GM23248 (cell line): ENCODE data around the gene EPHB6. TPM values are rescaled to one million over a fixed set of nuclear protein-coding genes. Genes with fewer than 3 reads are reported as not detected.

Experiments used
- DNase-seq: peaks from one replicate; pipeline ENCODE4 v3.0.0-alpha.2; 2015
- H2AFZ ChIP-seq: fragments of 200-600 bp; sonication (generic); 2 replicates; pipeline ENCODE4 v1.6.1; 2016; ENCODE audit warnings: antibody characterized with exemption
- H3F3A ChIP-seq: fragments of 200-600 bp; sonication (generic); 2 replicates; pipeline ENCODE4 v1.6.1; 2016; ENCODE audit warnings: mild to moderate bottlenecking, antibody characterized with exemption, mixed run types; ENCODE audit not compliant: insufficient read depth
- H3K27ac ChIP-seq: fragments of 200-600 bp; sonication (generic); 2 replicates; pipeline ENCODE4 v1.5.1; 2016; ENCODE audit warnings: mild to moderate bottlenecking
- H3K27me3 ChIP-seq: fragments of 200-600 bp; sonication (generic); replicated peaks from 2 replicates; pipeline ENCODE4 v1.6.1; 2016; ENCODE audit warnings: mild to moderate bottlenecking; ENCODE audit not compliant: insufficient read depth
- H3K36me3 ChIP-seq: fragments of 200-600 bp; sonication (generic); 2 replicates; pipeline ENCODE4 v1.6.1; 2016; ENCODE audit warnings: low read depth, mild to moderate bottlenecking
- H3K4me1 ChIP-seq: fragments of 200-600 bp; sonication (generic); 2 replicates; pipeline ENCODE4 v1.6.1; 2016; ENCODE audit warnings: mild to moderate bottlenecking; ENCODE audit not compliant: insufficient read depth
- H3K4me2 ChIP-seq: fragments of 200-600 bp; sonication (generic); one replicate; pipeline ENCODE4 v1.6.1; 2016; ENCODE audit warnings: mild to moderate bottlenecking; ENCODE audit not compliant: unreplicated experiment
- H3K4me3 ChIP-seq: fragments of 200-600 bp; sonication (generic); 2 replicates; pipeline ENCODE4 v1.5.1; 2016; ENCODE audit warnings: mild to moderate bottlenecking
- H3K79me2 ChIP-seq: fragments of 200-600 bp; sonication (generic); 2 replicates; pipeline ENCODE4 v1.6.1; 2016; ENCODE audit warnings: mild to moderate bottlenecking; ENCODE audit not compliant: insufficient read depth
- H3K9ac ChIP-seq: fragments of 200-600 bp; sonication (generic); 2 replicates; pipeline ENCODE4 v1.6.1; 2016; ENCODE audit warnings: mild to moderate bottlenecking
- H3K9me2 ChIP-seq: fragments of 200-600 bp; sonication (generic); 2 replicates; pipeline ENCODE4 v1.6.1; 2016; ENCODE audit warnings: mixed run types, mild to moderate bottlenecking, moderate library complexity; ENCODE audit not compliant: insufficient read depth
- H3K9me3 ChIP-seq: fragments of 200-600 bp; sonication (generic); one replicate; pipeline ENCODE4 v1.6.1; 2017; ENCODE audit warnings: low read depth
- H4K20me1 ChIP-seq: fragments of 200-600 bp; sonication (generic); 2 replicates; pipeline ENCODE4 v1.6.0; 2016; ENCODE audit not compliant: insufficient read depth
- EZH2 ChIP-seq: fragments of 200-600 bp; sonication (generic); IDR thresholded peaks from 2 replicates; pipeline ENCODE4 v1.6.1; 2018; ENCODE audit warnings: antibody characterized with exemption, mild to moderate bottlenecking; ENCODE audit not compliant: insufficient read depth, poor library complexity, severe bottlenecking
- EZH2phosphoT487 ChIP-seq: fragments of 200-600 bp; sonication (generic); IDR thresholded peaks from 2 replicates; pipeline ENCODE4 v1.6.1; 2018; ENCODE audit warnings: antibody characterized with exemption, moderate library complexity, mild to moderate bottlenecking, low read depth; ENCODE audit not compliant: insufficient read depth
- WGBS, 2 experiments: methylation state at CpG; one replicate each; pipeline ENCODE4 v1.1.6; 2015 to 2017; ENCODE audit warnings: low lambda C conversion rate in 2 of 2, low coverage in 1 of 2; ENCODE audit errors: missing lambda C conversion rate in 2 of 2; 5-methylcytosine and 5-hydroxymethylcytosine counted together
- in situ Hi-C: fragments of 300-500 bp; cut with MboI; formaldehyde crosslinking; loops from 2 replicates; pipeline ENCODE4 v1.15.0; 2020
- polyA plus RNA-seq: library from polyadenylated mRNA; unstranded; fragments of >200 nt; fragmentation: Nextera tagmentation; extraction: Ambion mirVana; gene quantifications from 2 replicates; pipeline ENCODE4 v1.2.1, GENCODE V29; 2016
- total RNA-seq: library from RNA; depleted of rRNA; stranded (reverse); fragments of >200 nt; shearing (Covaris generic); gene quantifications from 2 replicates; pipeline ENCODE4 v1.2.3, GENCODE V29; 2014

The EPHB6 gene
- total and polyA plus RNA-seq, 2 experiments from 2014 or later = 0.11 to 1.2 TPM

- TF ChIP-seq EZH2 = no peak
- TF ChIP-seq EZH2phosphoT487 = no peak
- H3K36me3 ChIP-seq = no peaks in the 10 kb centered on the region
These were observed 32.2 kb upstream of the EPHB6 start for GRCh38 chr7:142822714-142823113.

GRCh38 chr7:142827951-142828500 is 26.9 kb upstream of the EPHB6 start:
- H3K79me2 ChIP-seq = no peaks in the 10 kb centered on the region
- H2AFZ ChIP-seq = no peak overlapping the region
- H3K9ac ChIP-seq = no peak overlapping the region
- H3K4me3 ChIP-seq = no peak overlapping the region
- in situ Hi-C loops = no loop called here
- H3K4me1 ChIP-seq = no peaks in the 10 kb centered on the region
- H3K36me3 ChIP-seq = no peaks in the 10 kb centered on the region
- DNase-seq = no peak
- no peak overlapping the region for H3K27ac ChIP-seq
- no peaks in the 10 kb centered on the region for H4K20me1 ChIP-seq
- no peaks in the 10 kb centered on the region for H3K9me2 ChIP-seq
- no peak overlapping the region for H3K4me2 ChIP-seq
- no peaks in the 10 kb centered on the region for H3F3A ChIP-seq
- TF ChIP-seq EZH2 = no peak
- TF ChIP-seq EZH2phosphoT487 = no peak
- WGBS, 2 experiments = 0 to 5% methylated on average over 1 of the region's 1 CpG
- no peaks in the 10 kb centered on the region for H3K9me3 ChIP-seq
- peaks cover 9% of the 10 kb centered on the region for H3K27me3 ChIP-seq

More at GRCh38 chr7:142822714-142823113, 32.2 kb upstream of the EPHB6 start:
- Histone ChIP-seq H3K9ac (no peak overlapping the region), H2AFZ (no peak overlapping the region), H3K4me1 (no peaks in the 10 kb centered on the region), H3K9me3 (no peaks in the 10 kb centered on the region), H3K27me3 (peaks cover 35% of the 10 kb centered on the region), H3K4me2 (no peak overlapping the region), H3K27ac (no peak overlapping the region), H3K79me2 (no peaks in the 10 kb centered on the region), H4K20me1 (no peaks in the 10 kb centered on the region), H3K4me3 (no peak overlapping the region), H3K9me2 (no peaks in the 10 kb centered on the region), H3F3A (no peaks in the 10 kb centered on the region)
- DNase-seq = no peak
- in situ Hi-C loops = no loop called here
- 0% methylated on average over 1 of the region's 1 CpG for WGBS, 2 experiments

GRCh38 chr7:142832417-142832816 is 22.5 kb upstream of the EPHB6 start:
- H3K9me3 ChIP-seq = no peaks in the 10 kb centered on the region
- 27 to 28% methylated on average over 2 of the region's 2 CpGs for WGBS, 2 experiments
- no peaks in the 10 kb centered on the region for H3K9me2 ChIP-seq
- in situ Hi-C loops = no loop called here
- H3K79me2 ChIP-seq = no peaks in the 10 kb centered on the region
- peaks cover 4% of the 10 kb centered on the region; the same call in 1 of the 2 replicates for H3K27me3 ChIP-seq
- H3K36me3 ChIP-seq = no peaks in the 10 kb centered on the region
- no peak overlapping the region for H3K9ac ChIP-seq
- H2AFZ ChIP-seq = no peak overlapping the region
- H3F3A ChIP-seq = no peaks in the 10 kb centered on the region
- no peak overlapping the region for H3K4me2 ChIP-seq
- no peak overlapping the region for H3K27ac ChIP-seq
- H3K4me3 ChIP-seq = no peak overlapping the region
- no peak for DNase-seq
- TF ChIP-seq EZH2phosphoT487 = no peak
- no peak for TF ChIP-seq EZH2
- H4K20me1 ChIP-seq = no peaks in the 10 kb centered on the region
- H3K4me1 ChIP-seq = no peaks in the 10 kb centered on the region

- no peaks in the 10 kb centered on the region for H3K9me2 ChIP-seq
- no peak overlapping the region for H3K27ac ChIP-seq
- H3K4me1 ChIP-seq = no peaks in the 10 kb centered on the region
- H4K20me1 ChIP-seq = no peaks in the 10 kb centered on the region
- peak; percentile 29 for DNase-seq
- no peak overlapping the region for H3K4me2 ChIP-seq
- no peaks in the 10 kb centered on the region for H3K9me3 ChIP-seq
- in situ Hi-C loops = no loop called here
- H3K4me3 ChIP-seq = no peak overlapping the region
- no peaks in the 10 kb centered on the region for H3K36me3 ChIP-seq
- H3K27me3 ChIP-seq = peaks cover 4% of the 10 kb centered on the region; the same call in 1 of the 2 replicates
- no peak overlapping the region for H3K9ac ChIP-seq
- no peaks in the 10 kb centered on the region for H3F3A ChIP-seq
- 35 to 47% methylated on average over 6 of the region's 6 CpGs for WGBS, 2 experiments
- no peaks in the 10 kb centered on the region for H3K79me2 ChIP-seq
- TF ChIP-seq EZH2 = no peak
- TF ChIP-seq EZH2phosphoT487 = no peak
- no peak overlapping the region for H2AFZ ChIP-seq
These were observed 21.5 kb upstream of the EPHB6 start for GRCh38 chr7:142833174-142834048.
